GM21515 (cell line): ENCODE measurements around the gene NUMA1.

Source experiments
- ATAC-seq: cut with Tn5 transposase; IDR thresholded peaks from one replicate; pipeline ENCODE4 v1.9.1; 2021; ENCODE audit not compliant: unreplicated experiment

NUMA1 gene

GRCh38 chr11:72024069-72024754 is 56.1 kb downstream of the NUMA1 start:
- ATAC-seq: no peak

- no peak for ATAC-seq
Observed at GRCh38 chr11:72023335-72023734, 57.0 kb downstream of the NUMA1 start.

- ATAC-seq: no peak
Observed at GRCh38 chr11:72018171-72018570, 62.2 kb downstream of the NUMA1 start.

GRCh38 chr11:72015511-72016061 is 64.8 kb downstream of the NUMA1 start:
- ATAC-seq: no peak

GRCh38 chr11:72014761-72015320 is 65.5 kb downstream of the NUMA1 start:
- no peak for ATAC-seq

DNA sequence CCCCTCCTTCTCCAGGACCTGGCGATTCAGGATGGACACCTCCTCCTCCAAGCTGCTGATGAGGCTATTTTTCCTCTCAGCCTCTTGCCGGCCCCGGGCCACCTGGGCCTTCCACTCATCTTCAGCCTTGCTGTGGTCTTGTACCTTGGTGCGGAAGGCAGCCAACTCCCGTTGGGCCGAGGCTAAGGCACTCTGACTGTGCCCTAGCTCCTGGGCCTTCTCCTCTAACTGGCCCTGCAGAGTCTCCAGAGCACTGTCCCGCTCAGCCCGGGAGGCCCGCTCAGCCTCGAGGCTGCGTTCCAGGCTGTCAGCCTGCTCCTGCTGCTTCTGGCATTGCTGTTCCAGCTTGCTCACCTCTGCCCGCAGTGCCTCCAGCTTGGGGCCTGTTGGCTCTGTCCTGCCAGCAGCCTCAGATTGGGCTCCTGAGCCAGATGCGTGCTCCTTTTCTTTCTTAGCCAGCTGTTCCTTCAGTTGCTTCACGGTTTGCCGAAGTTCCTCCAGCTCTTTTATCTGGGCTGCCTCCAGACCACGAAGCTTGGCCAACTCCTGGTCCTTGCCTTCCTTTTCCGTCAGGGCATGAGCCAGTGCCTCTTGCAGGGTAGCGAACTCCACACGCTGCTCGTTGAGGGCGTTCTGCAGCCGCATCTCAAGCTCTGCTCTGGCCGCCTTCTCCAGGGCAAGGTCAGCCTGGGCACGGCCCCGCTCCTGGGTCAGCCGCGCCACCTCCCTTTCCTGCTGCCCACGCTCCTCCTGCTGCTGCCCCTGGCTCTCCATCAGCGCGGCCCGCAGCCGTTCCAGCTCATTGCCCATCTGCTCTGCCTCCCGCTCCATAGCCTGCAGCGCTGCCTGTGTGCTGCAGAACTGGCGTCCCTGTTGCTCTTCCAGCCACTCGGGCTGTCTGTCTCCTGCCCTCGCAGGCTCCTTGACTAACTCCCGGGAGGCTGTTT is 66.3 kb downstream of the NUMA1 start:
- no peak for ATAC-seq

GRCh38 chr11:72012897-72013721 is 67.2 kb downstream of the NUMA1 start:
- ATAC-seq: no peak

GRCh38 chr11:72012091-72012630 is 68.2 kb downstream of the NUMA1 start:
- no peak for ATAC-seq

DNA sequence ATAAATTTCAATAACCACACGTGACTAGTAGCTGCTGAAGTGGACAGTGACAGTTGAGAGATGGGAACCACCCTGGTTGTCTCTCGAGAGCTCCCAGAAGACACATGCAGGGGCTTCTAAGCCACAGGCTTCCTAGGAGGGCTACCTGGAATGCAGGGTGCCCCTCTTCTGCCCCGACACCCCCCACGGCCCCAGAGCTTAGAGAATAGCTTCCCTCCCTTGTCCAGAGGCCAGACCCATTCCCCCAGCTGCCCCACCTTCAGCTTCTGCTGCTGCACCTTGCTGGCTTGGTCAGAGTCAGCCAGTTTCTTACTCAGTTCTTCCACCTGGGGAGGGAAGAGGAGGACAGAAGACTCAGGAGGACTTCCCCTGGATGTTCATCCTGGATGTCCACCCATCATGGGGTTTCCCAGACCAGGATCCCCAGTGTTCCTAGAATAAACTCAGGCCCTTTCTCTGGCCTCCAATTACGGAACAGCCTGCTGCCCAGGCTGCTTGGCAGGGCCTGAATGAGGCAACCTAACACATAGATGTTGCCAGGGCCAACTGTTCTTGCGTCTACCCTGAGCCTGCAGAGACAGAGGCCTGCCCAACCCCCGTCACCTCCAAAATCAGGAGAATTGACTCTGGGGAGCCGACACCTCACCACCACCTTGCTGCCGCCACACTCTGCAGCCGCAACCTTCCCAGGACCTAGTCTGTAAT is 69.7 kb downstream of the NUMA1 start:
- ATAC-seq: no peak

DNA sequence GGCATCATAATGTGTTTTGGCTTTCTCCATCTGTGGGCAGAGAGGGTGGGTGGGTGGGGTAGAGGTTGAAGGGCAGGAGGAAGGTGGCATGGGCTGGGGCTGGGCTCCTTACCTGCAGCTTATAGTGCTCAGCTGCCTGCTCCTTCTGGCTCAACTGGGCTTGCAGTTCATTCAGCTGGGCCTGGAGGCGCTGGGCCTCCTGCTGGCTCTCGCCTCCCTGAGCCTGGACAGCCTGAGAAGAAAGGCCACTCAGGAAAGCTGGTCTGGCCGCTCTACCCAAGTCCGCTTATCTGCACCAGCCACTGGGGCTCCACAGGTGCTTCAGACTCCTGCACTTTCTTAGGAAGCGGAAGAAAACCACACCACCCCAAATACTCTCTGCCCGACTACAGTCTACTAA is 71.2 kb downstream of the NUMA1 start:
- ATAC-seq: no peak

- ATAC-seq: no peak
Observed at GRCh38 chr11:72008728-72009127, 71.6 kb downstream of the NUMA1 start.

GRCh38 chr11:72007587-72007986 is 72.8 kb downstream of the NUMA1 start:
- ATAC-seq: no peak

DNA sequence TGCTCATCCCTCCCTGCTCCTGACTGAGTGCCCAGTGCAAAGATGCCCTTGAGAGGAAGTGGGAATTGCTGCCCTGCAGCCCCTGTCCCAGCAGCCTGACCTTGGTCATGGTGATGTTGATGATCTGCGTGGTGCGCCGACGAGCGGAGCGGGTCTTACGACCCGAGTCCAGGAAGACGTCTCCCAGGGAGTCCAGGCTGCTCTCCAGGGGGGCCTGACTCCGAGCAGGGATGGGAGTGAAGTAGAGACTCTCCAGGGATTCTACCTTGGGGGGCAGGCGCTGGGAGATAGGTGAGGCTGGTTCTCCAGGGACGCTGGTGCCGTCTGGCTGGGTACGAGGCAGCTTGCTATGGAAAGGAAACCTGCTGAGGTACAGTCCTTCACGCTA is 73.3 kb downstream of the NUMA1 start:
- no peak for ATAC-seq

DNA sequence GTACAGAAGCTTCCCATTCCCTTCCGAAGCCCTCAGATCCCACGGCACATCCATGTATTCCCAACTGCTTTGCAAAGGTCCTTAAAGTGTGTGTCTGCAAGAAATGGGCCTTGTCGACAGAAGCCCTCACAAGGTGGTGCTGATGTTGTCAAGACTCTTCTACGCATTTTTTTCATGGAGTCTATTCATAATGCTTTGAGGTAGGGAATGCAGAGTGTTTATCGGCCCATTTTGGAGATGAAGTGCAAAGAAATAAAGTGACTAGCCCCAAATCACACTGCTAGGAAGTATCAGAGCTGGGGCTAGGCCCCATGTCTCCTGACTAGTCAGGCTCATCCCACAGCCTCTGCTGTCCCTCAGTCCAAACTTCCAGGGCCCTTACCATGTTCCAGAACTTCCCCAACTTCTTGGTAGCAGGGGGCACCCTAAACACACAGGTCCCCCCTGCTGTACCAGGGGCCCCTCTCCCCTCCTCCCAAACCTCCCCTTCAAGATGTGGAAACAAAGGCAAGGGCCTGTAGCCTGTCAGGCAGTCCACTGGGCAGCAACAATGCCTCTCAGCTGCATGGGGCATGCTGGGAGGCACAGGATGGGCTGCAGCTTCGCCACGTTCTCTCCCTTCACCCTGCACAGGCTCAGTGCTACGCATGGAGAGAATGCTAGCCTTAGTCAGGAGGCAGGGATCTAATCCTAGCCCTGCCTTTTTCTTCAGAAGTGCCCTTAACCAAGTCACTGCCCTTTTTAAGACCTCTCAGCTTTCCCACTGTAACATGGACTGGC is 73.8 kb downstream of the NUMA1 start:
- no peak for ATAC-seq

DNA sequence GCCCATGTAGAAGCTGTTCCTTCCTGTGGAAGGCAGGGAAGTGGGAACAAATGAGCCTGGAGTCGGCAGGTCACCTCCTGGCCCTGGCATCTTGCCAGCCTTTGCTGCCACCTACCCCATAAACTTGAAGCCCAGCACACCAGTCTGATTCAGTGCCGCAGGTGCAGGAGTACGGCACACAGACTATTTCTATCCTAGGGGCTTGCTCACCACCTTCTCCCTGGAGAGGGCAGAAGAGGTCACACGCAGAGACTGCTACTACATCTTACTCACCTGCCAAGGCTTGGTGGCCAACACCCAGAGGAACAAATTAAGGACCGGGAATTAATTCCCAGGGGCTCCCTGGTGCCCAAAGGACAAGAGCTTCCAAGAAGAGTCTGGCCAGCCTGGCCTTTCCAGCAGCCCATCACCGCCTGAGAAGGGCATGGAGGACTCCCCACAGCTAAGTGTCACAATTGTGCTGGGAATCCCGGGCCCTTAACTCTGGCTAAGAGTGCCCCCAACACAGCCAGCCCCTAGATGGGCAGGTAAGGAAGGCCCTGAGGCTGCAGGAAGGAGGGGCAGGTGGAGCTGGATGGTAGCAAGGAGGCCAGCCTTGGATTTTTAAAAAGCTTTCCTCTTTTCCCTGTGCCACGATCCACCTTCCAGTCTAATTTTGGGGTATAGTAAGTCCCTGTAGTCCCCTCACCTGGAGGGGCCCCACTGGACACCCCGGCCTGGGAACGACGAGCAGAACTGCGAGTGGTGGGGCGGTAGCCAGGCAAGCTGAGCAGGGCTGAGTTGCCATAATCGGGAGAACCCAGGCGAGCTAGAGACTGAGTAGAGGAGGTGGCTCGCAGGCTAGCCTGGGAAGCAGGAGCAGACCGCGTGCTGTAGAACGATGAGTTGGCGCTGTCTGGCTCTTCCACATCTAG is 74.7 kb downstream of the NUMA1 start:
- no peak for ATAC-seq

DNA sequence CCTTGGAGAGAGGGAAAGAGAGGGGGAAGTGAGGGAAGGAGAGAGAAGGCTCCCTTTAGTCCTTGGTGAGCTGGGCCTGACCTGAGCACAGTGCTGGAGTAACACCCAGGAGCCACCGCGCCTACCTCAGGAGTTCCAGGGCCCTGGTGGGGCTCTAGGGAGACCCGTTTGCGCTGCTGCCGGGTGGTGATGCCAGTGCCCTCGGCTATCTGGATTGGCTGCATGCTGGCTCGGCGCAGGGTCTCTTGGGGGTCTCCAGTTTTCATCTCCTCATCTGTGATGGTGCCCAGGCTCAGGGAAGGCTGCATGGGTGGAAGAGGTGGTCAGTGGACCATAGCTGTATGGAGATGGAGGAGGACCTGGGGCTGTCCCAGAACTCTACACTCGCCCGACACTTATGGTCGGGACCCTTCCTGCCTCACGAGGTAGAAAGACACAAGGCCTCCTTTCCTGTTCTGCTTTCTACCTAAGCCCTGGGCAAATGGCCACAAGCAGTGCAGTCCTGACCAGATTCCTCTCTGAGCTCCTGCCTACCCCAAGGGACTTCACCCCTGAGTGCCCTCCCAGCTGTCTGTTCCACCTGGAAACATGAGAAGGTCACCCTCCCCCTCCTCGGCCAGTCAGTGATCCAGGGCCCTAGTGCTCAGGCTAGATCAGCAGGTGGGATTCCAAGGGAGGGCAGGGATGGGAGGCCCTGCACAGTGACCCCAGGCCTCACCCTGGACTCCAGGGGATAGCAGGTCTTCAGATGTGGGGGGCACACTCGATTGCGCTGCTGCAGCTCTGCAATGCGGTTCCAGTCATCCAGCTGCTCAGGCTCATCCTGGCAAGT is 75.6 kb downstream of the NUMA1 start:
- ATAC-seq: no peak

DNA sequence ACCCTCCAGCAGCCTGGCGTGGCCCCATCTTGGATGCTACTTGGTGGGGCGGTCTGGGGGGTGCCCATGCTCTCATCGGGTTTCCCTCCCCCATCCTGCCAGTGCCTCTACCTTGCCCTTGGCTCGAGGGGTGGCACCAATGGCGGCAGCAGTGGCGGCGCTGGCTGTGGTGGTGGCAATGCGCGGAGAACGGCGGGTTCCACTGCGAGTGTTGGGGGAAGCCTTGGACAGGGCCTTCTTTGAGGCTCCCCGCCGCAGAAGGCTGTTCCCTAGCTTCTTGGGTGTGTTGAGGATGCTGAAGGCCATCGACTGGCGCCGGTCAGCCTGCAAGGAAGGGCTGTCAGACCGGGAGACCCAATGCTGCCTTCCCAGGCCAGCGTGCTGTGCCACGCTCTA is 76.6 kb downstream of the NUMA1 start:
- no peak for ATAC-seq
